ENCODE results near the gene LARP1B. TPM values are rescaled to one million over a fixed set of nuclear protein-coding genes. Genes with fewer than 3 reads are reported as not detected.
A peak's percentile ranks its signal among the peaks of the same experiment; 100 is the strongest.
"Not testable (repeated sequence)": the region's sequence is repeated elsewhere in the genome, so short reads cannot be mapped to it uniquely, and the experiment has no call there.

Gene LARP1B
- total RNA-seq, 1 donor from 2014 or later, result 27.9 TPM

DNA sequence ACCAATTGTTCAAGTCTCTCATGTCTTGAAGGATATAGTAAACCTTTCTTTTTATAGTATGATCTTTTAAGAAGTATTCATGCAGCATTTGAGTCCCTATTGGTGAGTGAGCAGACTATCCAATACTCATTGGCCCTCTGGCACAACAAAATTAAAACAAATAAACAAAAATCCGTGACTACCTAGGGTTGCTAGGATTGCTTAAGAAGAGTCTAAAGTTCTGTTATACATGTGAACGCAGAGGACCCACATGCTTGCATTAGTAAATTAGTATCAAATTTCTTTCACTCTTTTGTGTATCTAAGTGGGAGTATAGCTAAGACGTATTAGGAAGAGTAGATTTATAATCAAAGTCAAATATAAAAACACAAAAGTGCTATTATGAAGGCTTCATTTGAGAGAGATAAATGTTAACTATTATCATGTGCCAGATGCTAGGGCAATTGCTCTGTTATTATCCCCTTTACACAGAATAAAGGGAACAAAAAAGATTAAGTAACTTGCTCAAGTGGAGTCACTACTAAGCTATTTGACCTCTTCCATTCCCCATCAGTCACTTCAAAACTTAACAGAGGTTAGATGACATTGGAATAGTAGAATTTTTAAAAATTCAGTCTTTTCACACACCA is 29.2 kb upstream of the LARP1B start:
- H3F3A ChIP-seq (ENCODE audit: low read depth), result no peaks in the 10 kb centered on the region

DNA sequence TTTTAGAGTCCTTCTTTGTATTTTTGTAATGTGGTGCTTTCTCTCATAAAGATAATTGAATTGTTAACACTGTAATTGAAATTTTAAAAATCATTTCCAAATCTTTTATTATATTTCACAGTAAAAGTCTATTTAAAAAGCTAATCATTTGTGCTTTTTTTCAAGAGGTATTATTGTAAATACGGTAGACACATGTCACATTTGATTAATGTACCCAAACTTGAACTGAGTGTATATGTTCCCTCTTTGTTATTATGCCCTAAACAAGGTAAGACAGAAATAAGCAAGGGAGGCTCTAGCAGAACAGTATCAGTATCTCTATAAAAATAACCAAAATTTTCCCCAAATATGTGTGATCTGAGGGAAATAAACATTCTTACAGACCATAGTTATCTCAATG is 21.5 kb upstream of the LARP1B start:
- no peak overlapping the region for H3K27ac Mint-ChIP-seq
- Histone ChIP-seq H2AFZ (replicated peaks) (no peak overlapping the region), H3K9me3 (ENCODE audit: low read depth) (no peaks in the 10 kb centered on the region), H3K36me3 (no peaks in the 10 kb centered on the region), H3K27ac (no peak overlapping the region), H3K4me2 (no peak overlapping the region), H3F3A (ENCODE audit: low read depth) (no peaks in the 10 kb centered on the region), H3K4me3 (no peak overlapping the region), H3K9ac (no peak overlapping the region), H3K79me2 (ENCODE audit: low read depth) (no peaks in the 10 kb centered on the region), H4K20me1 (ENCODE audit: low read depth) (no peaks in the 10 kb centered on the region), H3K27me3 (no peaks in the 10 kb centered on the region), H3K4me1 (no peaks in the 10 kb centered on the region)
- H3K4me3 Mint-ChIP-seq, result no peak overlapping the region
- no peaks in the 10 kb centered on the region for H3K27me3 Mint-ChIP-seq (ENCODE audit: insufficient read depth, low read depth)
- TF ChIP-seq EZH2 (IDR thresholded peaks at IDR 0.05), result no peak
- TF ChIP-seq, protein P1, sequence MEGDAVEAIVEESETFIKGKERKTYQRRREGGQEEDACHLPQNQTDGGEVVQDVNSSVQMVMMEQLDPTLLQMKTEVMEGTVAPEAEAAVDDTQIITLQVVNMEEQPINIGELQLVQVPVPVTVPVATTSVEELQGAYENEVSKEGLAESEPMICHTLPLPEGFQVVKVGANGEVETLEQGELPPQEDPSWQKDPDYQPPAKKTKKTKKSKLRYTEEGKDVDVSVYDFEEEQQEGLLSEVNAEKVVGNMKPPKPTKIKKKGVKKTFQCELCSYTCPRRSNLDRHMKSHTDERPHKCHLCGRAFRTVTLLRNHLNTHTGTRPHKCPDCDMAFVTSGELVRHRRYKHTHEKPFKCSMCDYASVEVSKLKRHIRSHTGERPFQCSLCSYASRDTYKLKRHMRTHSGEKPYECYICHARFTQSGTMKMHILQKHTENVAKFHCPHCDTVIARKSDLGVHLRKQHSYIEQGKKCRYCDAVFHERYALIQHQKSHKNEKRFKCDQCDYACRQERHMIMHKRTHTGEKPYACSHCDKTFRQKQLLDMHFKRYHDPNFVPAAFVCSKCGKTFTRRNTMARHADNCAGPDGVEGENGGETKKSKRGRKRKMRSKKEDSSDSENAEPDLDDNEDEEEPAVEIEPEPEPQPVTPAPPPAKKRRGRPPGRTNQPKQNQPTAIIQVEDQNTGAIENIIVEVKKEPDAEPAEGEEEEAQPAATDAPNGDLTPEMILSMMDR (IDR thresholded peaks at IDR 0.05), result no peak
- TF ChIP-seq EZH2phosphoT487 (IDR thresholded peaks at IDR 0.05), result no peak
- DNase-seq (ENCODE audit: low spot score), result no peak
- no peaks in the 10 kb centered on the region for H3K4me1 Mint-ChIP-seq
- H3K36me3 Mint-ChIP-seq, result no peaks in the 10 kb centered on the region
- no peaks in the 10 kb centered on the region for H3K9me3 Mint-ChIP-seq

More for the DNA sequence above, 29.2 kb upstream of the LARP1B start:
- Histone ChIP-seq H3K27ac (no peak overlapping the region), H3K9ac (no peak overlapping the region), H3K27me3 (no peaks in the 10 kb centered on the region), H4K20me1 (ENCODE audit: low read depth) (no peaks in the 10 kb centered on the region), H3K4me3 (no peak overlapping the region), H3K4me2 (no peak overlapping the region), H2AFZ (replicated peaks) (no peak overlapping the region), H3K9me3 (ENCODE audit: low read depth) (no peaks in the 10 kb centered on the region), H3K4me1 (no peaks in the 10 kb centered on the region), H3K36me3 (peaks cover 4% of the 10 kb centered on the region), H3K79me2 (ENCODE audit: low read depth) (no peaks in the 10 kb centered on the region)
- no peak for DNase-seq (ENCODE audit: low spot score)
- Mint-ChIP-seq H3K27me3 (ENCODE audit: insufficient read depth, low read depth) (no peaks in the 10 kb centered on the region), H3K4me3 (no peak overlapping the region), H3K36me3 (peaks cover 9% of the 10 kb centered on the region), H3K9me3 (no peaks in the 10 kb centered on the region), H3K27ac (no peak overlapping the region), H3K4me1 (no peaks in the 10 kb centered on the region)
- TF ChIP-seq EZH2 (IDR thresholded peaks at IDR 0.05) (no peak), EZH2phosphoT487 (IDR thresholded peaks at IDR 0.05) (no peak)
- TF ChIP-seq, protein P1 (IDR thresholded peaks at IDR 0.05), result no peak

DNA sequence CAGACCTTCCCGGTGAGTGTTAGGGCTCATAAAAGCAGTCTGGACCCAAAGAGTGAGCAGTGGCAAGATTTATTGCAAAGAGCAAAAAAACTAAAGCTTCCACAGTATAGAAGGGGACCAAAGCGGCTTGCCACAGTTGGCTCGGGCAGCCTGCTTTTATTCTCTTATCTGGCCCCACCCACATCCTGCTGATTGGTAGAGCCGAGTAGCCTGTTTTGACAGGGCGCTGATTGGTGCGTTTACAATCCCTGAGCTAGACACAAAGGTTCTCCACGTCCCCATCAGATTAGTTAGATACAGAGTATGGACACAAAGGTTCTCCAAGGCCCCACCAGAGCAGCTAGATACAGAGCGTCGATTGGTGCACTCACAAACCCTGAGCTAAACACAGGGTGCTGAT is 14.1 kb upstream of the LARP1B start:
- H3K27ac ChIP-seq; H3K4me2 ChIP-seq; H3K27me3 ChIP-seq; H3K36me3 Mint-ChIP-seq; DNase-seq (ENCODE audit: low spot score); H2AFZ ChIP-seq (replicated peaks); H3K4me3 Mint-ChIP-seq; H3K9me3 ChIP-seq (ENCODE audit: low read depth); H3K27me3 Mint-ChIP-seq (ENCODE audit: insufficient read depth, low read depth); H3F3A ChIP-seq (ENCODE audit: low read depth); H3K79me2 ChIP-seq (ENCODE audit: low read depth); H3K9me3 Mint-ChIP-seq; H4K20me1 ChIP-seq (ENCODE audit: low read depth); H3K9ac ChIP-seq; H3K4me3 ChIP-seq; H3K4me1 Mint-ChIP-seq; H3K4me1 ChIP-seq; H3K36me3 ChIP-seq: not testable (repeated sequence)
- peak overlapping the region; percentile 53 for H3K27ac Mint-ChIP-seq

DNA sequence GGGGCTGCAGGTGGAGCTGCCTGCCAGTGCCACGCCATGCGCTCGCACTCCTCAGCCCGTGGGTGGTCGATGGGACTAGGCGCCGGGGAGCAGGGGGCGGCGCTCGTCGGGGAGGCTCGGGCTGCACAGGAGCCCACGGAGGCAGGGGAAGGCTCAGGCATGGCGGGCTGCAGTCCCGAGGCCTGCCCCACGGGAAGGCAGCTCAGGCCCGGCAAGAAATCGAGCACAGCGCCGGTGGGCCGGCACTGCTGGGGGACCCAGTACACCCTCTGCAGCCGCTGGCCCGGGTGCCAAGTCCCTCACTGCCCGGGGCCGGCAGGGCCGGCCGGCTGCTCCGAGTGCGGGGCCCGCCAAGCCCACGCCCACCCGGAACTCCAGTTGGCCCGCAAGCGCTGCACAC is 13.6 kb upstream of the LARP1B start:
- not testable (repeated sequence) for H3K4me2 ChIP-seq; H3K4me3 Mint-ChIP-seq; DNase-seq (ENCODE audit: low spot score)

More for the DNA sequence above, 13.6 kb upstream of the LARP1B start:
- not testable (repeated sequence) for H3K79me2 ChIP-seq (ENCODE audit: low read depth); H3K9ac ChIP-seq; H3K9me3 Mint-ChIP-seq; H3K27ac Mint-ChIP-seq; H4K20me1 ChIP-seq (ENCODE audit: low read depth); H3F3A ChIP-seq (ENCODE audit: low read depth); H3K36me3 ChIP-seq; H3K4me1 ChIP-seq; H3K4me1 Mint-ChIP-seq; H3K27ac ChIP-seq; H3K27me3 Mint-ChIP-seq (ENCODE audit: insufficient read depth, low read depth); H2AFZ ChIP-seq (replicated peaks); H3K9me3 ChIP-seq (ENCODE audit: low read depth); H3K4me3 ChIP-seq; H3K36me3 Mint-ChIP-seq; H3K27me3 ChIP-seq

All from neural progenitor cell (in vitro differentiated cells).